ENCODE measurements around the gene NR1D1. TPM values are rescaled to one million over a fixed set of nuclear protein-coding genes. Genes with fewer than 3 reads are reported as not detected.

NR1D1 gene
- total RNA-seq, 1 donor from 2014 or later = 6.6 TPM

DNA sequence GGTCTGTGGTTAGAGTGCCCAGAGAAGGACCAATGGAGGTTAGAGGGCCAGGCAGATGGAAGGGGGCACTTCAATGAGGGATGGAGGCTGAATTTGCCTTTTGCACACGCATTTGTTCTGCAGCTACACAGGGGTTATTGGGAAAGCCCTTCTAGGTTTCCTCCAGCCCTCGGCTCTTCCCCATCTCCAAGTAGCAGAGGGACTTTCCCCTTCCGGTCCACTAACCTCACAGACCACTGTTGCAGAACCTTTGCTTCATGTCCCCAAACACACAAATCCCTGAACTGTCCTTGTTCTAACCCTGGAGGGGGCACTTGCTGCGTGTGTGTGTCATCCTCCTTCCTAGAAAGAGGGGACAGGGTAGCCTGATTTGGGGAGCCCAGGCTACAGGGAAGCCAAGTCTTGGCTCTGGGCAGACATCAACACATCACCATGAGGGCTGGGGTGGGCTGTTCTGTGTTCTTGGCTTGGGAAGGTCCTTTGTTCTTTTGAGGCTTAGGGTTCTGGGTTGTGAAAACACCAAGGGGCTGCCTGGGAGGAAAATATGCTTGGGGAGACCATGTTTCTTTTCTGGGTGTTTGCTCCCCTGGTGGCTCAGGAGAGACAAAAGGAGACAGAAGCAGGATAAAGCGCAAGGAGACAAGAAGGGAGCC is 7.3 kb upstream of the NR1D1 start:
- no peak overlapping the region for H3K4me3 Mint-ChIP-seq (ENCODE audit: low read depth)

DNA sequence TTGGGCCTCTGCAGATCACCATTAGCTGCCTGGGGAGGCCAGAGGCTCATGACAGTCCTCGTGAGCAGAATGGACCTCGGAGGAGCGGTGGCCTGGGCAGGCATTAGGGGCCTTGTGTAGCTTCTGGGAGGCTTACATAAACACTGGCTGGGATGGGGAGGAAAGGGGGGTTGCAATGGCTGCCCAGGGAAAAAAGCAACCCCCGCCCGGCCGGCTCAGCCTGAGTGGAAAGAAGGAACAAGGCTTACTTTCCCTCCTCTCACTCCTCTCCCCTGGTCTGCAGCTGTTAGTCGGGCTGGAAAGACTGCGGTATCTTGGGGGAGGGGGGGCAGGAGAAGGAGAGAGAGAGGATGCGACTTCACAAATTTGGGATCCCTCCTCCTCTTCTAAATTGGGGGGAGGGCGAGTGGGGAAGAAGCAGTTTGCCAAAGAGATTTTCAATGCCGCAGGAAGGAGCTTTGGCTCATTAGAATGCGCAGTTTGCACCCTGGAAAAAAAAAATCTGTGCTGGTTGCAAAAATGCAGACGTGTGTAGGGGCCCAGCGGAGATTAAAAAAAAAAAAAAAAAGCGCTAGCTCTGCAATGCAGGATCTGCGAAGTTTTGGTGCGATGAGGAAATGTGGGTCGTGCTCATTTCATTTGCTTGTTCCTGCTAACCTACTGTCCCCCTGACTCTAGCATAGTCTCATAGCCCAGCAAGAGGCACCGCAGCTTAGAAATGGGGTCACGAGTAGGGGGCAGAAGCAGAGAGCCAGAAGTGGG is 6.6 kb upstream of the NR1D1 start:
- Mint-ChIP-seq H3K4me3 (ENCODE audit: low read depth) (no peak overlapping the region), H3K36me3 (ENCODE audit: low read depth) (no peaks in the 10 kb centered on the region), H3K27me3 (ENCODE audit: low read depth) (peaks cover 2% of the 10 kb centered on the region), H3K4me1 (ENCODE audit: low read depth) (peaks cover 71% of the 10 kb centered on the region), H3K9me3 (no peaks in the 10 kb centered on the region), H3K27ac (no peak overlapping the region)
- no peak for DNase-seq (ENCODE audit: low spot score)
- intact Hi-C loops (cut with micrococcal nuclease) = loop anchor here (10.0 kb wide), 1 partner anchor 178 kb away; the partner anchor contains the start of gene CDC6

More for the DNA sequence above, 7.3 kb upstream of the NR1D1 start:
- H3K36me3 Mint-ChIP-seq (ENCODE audit: low read depth) = no peaks in the 10 kb centered on the region
- H3K9me3 Mint-ChIP-seq = no peaks in the 10 kb centered on the region
- peaks cover 2% of the 10 kb centered on the region for H3K27me3 Mint-ChIP-seq (ENCODE audit: low read depth)
- intact Hi-C loops (cut with micrococcal nuclease) = loop anchor here (2.0 to 10.0 kb wide), 2 partner anchors 45 to 177 kb away; partner anchors contain the start of genes CDC6 and THRA
- DNase-seq (ENCODE audit: low spot score) = no peak
- peaks cover 78% of the 10 kb centered on the region for H3K4me1 Mint-ChIP-seq (ENCODE audit: low read depth)
- peak overlapping the region; percentile 75 for H3K27ac Mint-ChIP-seq

DNA sequence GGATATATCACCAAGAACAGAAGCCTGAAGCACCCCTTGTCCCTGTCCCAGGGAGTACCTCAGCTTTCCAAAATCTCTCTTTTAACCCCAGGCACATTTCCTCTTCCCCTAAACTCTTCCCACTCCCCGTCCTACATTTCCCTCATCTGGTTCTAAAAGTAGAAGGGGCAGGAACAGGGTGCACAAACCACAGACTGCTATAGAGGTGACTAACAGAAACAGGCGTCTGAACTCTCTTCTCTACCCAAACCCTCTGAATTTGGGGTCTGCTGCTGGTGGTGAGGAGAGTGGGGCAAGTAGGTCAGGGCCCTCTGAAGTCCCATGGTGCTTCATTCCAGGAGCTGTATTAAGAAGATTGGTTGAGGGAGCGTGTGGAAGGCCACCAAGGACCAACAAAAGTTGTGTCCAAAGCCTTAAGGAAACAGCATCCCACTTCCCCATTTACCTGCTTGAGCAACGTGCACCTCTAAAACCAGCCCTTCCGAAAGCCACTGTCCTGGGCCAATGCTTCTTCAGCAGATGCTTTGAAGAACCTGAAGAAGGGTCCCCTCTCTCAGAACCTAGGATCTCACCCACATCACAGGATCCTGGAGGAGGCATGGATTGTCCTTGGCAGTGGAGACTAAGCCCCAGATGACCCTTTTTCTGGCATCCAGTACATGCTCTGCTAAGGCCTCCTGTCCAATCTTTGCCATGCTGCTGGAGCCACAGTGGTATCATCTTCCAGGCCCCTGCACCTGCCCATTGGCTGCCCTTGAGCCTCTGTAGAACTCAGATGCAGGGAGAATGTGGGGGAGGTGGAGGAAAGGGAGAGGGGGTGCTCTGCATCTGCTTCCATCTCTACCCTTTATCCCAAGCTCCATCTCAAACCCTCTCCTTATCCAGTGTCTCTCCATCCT is 5.7 kb upstream of the NR1D1 start:
- H3K27me3 Mint-ChIP-seq (ENCODE audit: low read depth) = peaks cover 2% of the 10 kb centered on the region
- H3K27ac Mint-ChIP-seq = no peak overlapping the region
- intact Hi-C loops (cut with micrococcal nuclease) = loop anchor here (10.0 kb wide), 1 partner anchor 179 kb away; the partner anchor contains the start of gene CDC6
- peaks cover 66% of the 10 kb centered on the region for H3K4me1 Mint-ChIP-seq (ENCODE audit: low read depth)
- DNase-seq (ENCODE audit: low spot score) = no peak
- no peaks in the 10 kb centered on the region for H3K9me3 Mint-ChIP-seq
- no peak overlapping the region for H3K4me3 Mint-ChIP-seq (ENCODE audit: low read depth)
- no peaks in the 10 kb centered on the region for H3K36me3 Mint-ChIP-seq (ENCODE audit: low read depth)

DNA sequence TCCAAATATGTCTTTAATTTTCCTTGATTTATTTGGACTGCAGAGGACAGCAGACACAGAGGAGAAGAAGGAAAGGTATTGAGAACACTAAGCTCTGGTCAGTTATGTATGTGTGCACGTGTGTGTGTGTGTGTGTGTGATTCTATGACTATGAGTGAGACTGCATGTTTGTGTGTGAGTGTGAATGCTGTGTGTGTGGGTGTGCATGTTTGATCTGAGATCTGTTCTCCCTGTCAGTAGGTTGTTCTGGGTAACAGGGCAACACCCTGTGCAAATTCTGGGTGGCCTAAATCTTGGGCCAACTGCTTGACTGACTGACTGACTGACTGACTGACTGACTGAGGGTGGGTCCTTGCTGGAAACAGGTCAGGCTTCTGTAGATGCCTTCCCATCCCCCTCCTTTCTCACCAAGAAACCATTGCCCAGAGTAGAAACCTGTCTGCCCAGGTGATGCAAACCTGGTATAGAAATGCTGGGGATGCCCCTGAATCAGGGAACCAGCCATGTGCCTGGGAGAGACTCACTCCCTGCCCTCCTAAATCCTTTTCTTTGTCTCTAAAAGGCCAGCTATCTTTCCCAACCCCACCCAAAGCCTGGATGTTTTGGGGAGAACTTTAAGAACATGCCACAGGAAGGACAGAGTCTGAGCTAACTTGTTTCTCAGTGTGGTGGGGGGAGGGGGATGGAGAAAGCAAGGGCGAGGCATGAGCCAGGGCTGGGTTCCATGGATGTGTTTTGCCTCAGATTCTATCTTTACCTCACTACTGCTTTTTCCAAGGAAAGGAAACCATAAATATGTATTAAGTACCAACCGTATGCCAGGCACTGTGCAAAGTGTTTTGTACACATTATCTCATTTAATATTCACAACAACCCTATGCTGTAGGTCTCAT is 4.5 kb upstream of the NR1D1 start:
- H3K36me3 Mint-ChIP-seq (ENCODE audit: low read depth) = no peaks in the 10 kb centered on the region
- H3K4me1 Mint-ChIP-seq (ENCODE audit: low read depth) = peaks cover 68% of the 10 kb centered on the region
- no peak overlapping the region for H3K27ac Mint-ChIP-seq
- peaks cover 2% of the 10 kb centered on the region for H3K27me3 Mint-ChIP-seq (ENCODE audit: low read depth)
- intact Hi-C loops (cut with micrococcal nuclease) = loop anchor here (10.0 kb wide), 1 partner anchor 180 kb away; the partner anchor contains the start of gene CDC6
- DNase-seq (ENCODE audit: low spot score) = no peak
- no peaks in the 10 kb centered on the region for H3K9me3 Mint-ChIP-seq
- H3K4me3 Mint-ChIP-seq (ENCODE audit: low read depth) = no peak overlapping the region

DNA sequence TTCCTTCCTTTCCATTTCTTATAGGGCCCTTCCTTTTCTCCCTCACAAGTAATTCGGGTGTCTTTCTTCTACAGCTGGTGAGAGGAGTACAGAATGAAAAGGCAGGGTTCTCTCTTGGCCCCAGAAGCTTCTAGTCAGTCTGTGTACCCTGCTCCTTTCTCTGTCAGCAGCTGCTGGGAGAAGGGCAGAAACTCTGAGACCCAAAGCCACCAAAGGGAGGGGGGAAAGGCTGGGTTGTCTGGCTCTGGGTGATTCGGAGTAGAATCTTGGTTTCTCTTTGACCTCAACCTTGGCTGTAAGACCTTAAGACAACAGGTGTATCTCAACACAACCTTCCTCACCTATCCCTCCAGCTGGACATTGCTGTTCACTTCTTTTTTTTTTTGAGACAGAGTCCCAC is 3.3 kb upstream of the NR1D1 start:
- intact Hi-C loops (cut with micrococcal nuclease) = loop anchor here (10.0 kb wide), 1 partner anchor 181 kb away; the partner anchor contains the start of gene CDC6

DNA sequence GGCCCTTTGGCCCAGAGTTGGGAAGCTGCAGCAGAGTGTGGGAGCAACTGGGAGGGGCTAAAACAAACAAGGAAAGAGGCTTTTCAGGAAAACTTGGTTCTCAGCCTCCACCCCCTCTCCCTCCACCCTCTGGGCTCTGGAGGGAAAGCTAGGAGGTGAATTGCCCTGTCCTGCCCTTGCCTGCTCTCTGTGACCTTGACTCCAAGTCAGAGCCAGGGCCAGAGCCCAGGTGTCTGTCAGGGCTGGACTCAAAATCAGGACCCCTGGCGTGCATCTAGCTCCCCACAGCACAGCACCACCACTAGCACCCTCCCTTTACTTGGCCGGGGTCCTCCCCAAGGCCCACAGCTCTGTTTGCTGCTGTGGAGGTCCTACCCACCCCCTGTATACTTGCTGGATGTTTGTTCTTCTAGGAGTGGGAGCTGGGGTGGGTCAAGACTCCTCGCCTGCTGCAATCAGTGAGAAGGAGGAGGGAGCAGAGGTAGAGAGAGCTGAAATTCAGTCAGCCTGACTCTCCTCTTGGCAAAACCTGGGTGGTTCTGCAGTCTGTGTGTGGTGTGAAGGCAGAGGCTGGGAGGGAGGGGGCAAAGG is 2.8 kb upstream of the NR1D1 start:
- Mint-ChIP-seq H3K36me3 (ENCODE audit: low read depth) (peaks cover 7% of the 10 kb centered on the region), H3K27me3 (ENCODE audit: low read depth) (peaks cover 2% of the 10 kb centered on the region), H3K9me3 (no peaks in the 10 kb centered on the region), H3K4me1 (ENCODE audit: low read depth) (peaks cover 70% of the 10 kb centered on the region), H3K4me3 (ENCODE audit: low read depth) (no peak overlapping the region), H3K27ac (no peak overlapping the region)
- intact Hi-C loops (cut with micrococcal nuclease) = loop anchor here (10.0 kb wide), 1 partner anchor 182 kb away; the partner anchor contains the start of gene CDC6
- DNase-seq (ENCODE audit: low spot score) = no peak

More for the DNA sequence above, 3.3 kb upstream of the NR1D1 start:
- H3K9me3 Mint-ChIP-seq = no peaks in the 10 kb centered on the region
- H3K27ac Mint-ChIP-seq = no peak overlapping the region
- H3K36me3 Mint-ChIP-seq (ENCODE audit: low read depth) = peaks cover 2% of the 10 kb centered on the region
- no peak for DNase-seq (ENCODE audit: low spot score)
- H3K4me3 Mint-ChIP-seq (ENCODE audit: low read depth) = no peak overlapping the region
- H3K27me3 Mint-ChIP-seq (ENCODE audit: low read depth) = peaks cover 2% of the 10 kb centered on the region
- peaks cover 69% of the 10 kb centered on the region for H3K4me1 Mint-ChIP-seq (ENCODE audit: low read depth)

DNA sequence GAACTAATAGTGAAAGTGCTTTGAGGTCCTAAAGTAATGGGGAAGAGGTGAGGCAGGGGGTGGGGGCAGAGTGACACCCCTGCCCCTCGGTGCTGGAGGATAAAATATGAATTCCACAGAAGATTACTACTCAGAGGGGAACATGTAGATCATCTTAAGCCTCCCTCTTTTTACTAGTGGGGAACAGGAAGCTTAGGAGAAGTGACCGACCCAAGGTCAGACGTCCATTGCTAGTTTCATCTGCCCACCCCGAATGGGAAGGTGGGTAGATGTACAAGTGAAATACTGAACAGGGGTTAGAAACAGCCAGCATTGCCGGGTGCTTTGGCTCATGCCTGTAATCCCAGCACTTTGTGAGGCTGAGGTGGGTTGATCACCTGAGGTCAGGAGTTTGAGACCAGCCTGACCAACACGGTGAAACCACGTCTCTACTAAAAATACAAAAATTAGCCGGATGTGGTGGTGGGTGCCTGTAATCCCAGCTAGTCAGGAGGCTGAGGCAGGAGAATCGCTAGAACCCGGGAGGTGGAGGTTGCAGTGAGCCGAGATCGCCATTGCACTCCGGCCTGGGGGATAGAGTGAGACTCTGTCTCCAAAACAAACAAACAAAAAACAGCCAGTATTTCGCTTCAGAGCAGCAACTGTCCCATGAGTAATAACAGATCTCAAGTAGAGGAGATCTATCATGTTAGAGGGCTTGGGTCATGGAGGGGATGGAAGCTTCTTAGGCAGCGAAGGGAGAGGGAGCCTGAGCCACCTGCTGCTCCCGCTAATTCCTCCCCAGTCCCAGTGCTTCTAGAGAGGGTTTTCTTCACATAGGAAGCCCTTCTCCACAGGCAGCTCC is 1.2 kb upstream of the NR1D1 start:
- H3K27ac Mint-ChIP-seq = peak overlapping the region; percentile 73
- H3K36me3 Mint-ChIP-seq (ENCODE audit: low read depth) = peaks cover 23% of the 10 kb centered on the region

DNA sequence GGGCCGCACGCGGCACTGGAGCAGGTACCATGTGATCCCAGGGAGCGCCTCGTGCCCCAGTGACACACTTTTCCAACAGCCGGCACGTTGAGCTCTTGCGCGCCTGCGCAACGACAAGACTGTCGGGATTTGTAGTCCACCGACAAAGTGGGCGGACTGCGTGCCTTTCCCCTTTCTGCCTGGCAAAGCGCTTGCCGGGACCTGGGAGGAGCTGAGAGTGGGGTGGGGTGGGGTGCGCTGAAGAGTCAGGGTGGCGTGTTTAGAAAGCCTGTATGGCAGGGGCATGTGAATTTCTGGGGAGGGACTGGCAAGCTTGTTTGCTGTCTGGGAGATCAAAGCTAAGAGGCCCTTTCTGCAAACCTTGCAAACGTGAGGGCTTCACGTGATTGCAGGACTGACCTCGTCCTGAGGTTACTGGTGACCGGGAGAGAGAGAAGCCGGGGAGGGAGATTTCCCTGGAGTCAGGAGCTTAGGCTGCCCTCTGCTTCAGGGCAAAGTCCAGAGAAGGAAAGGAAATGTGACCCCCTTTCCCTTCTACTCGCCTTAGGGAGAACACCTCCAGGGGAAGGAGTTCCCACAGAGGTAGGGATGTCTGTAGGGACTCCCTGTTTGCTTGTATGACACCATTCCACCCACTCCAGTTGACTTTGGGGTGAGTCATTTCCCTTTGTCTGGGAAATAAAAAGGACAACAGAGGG is 429 bp upstream of the NR1D1 start:
- no peaks in the 10 kb centered on the region for H3K27me3 Mint-ChIP-seq (ENCODE audit: low read depth)
- intact Hi-C loops (cut with micrococcal nuclease) = loop anchor here (10.0 kb wide), 1 partner anchor 184 kb away; the partner anchor contains the start of gene CDC6

More for the DNA sequence above, 1.2 kb upstream of the NR1D1 start:
- Mint-ChIP-seq H3K27me3 (ENCODE audit: low read depth) (peaks cover under 1% of the 10 kb centered on the region), H3K9me3 (no peaks in the 10 kb centered on the region), H3K4me1 (ENCODE audit: low read depth) (peaks cover 72% of the 10 kb centered on the region), H3K4me3 (ENCODE audit: low read depth) (peak overlapping the region; percentile 87)
- intact Hi-C loops (cut with micrococcal nuclease) = loop anchor here (10.0 kb wide), 1 partner anchor 183 kb away; the partner anchor contains the start of gene CDC6
- DNase-seq (ENCODE audit: low spot score) = no peak

DNA sequence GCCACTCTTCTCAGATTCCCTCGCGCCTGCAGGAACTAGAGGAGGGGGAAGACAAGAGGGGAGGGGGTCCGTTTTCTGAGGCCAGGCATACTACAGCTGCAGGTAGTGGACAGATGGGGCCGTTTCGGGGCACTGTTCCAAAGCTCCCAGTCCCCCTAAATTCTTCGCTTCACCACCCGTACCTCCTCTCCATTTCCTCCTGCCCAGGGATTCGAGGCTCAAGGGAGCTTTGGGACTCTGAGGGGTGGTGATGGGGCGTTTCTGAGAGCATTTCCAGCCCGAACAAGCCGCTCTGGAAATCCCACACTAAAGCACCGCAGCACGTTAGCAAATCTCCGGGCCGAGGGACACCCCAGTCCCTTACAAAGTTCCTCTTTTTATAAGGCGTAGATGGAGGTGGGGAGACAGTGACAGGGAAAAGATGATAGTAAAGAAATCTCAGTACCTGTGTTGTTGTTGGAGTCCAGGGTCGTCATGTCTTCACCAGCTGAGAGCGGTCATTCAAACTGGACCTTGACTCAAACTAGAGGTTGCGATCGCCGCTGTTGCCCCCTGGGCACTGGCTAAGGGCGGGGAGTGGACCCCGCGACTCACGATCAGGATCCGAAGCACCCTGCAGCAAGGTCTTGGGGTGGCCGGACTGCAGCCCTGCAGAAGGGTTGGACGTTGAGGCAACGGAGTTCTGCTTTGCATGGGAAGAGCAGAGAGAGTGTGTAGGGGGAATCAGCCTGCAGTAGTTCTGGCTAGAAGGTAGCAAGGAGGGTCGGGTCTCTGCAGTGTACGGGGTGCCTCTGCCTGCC is 570 bp downstream of the NR1D1 start:
- Mint-ChIP-seq H3K4me1 (ENCODE audit: low read depth) (peaks cover 74% of the 10 kb centered on the region), H3K27me3 (ENCODE audit: low read depth) (no peaks in the 10 kb centered on the region), H3K4me3 (ENCODE audit: low read depth) (peak overlapping the region; percentile 87), H3K27ac (peak overlapping the region; percentile 71), H3K9me3 (no peaks in the 10 kb centered on the region), H3K36me3 (ENCODE audit: low read depth) (peaks cover 40% of the 10 kb centered on the region)
- intact Hi-C loops (cut with micrococcal nuclease) = loop anchor here (5.0 to 10.0 kb wide), 3 partner anchors 38 to 185 kb away; partner anchors contain the start of genes CDC6 and THRA
- no peak for DNase-seq (ENCODE audit: low spot score)

More for the DNA sequence above, 429 bp upstream of the NR1D1 start:
- Mint-ChIP-seq H3K4me1 (ENCODE audit: low read depth) (peaks cover 71% of the 10 kb centered on the region), H3K27ac (peak overlapping the region; percentile 73), H3K36me3 (ENCODE audit: low read depth) (peaks cover 30% of the 10 kb centered on the region), H3K9me3 (no peaks in the 10 kb centered on the region), H3K4me3 (ENCODE audit: low read depth) (peak overlapping the region; percentile 87)
- peak; percentile 88 for DNase-seq (ENCODE audit: low spot score)
